Uterus (tissue), 4 donors: ENCODE measurements around the gene FFAR4. TPM values are rescaled to one million over a fixed set of nuclear protein-coding genes. Genes with fewer than 3 reads are reported as not detected.

ENCODE experiments used
- DNase-seq, 2 donors: peaks; one replicate each; pipeline ENCODE4 v3.0.0-alpha.2; 2019 to 2020
- H3K27ac ChIP-seq, 2 donors: fragments of 200-600 bp; sonication (generic); 1 replicate in 1 of 2; 2 replicates in 1 of 2; pipeline ENCODE4 v1.5.1; 2016 to 2018
- H3K27me3 ChIP-seq, 2 donors: fragments of 200-600 bp; sonication (generic); one replicate each; pipeline ENCODE4 v1.5.1; 2018 to 2019; ENCODE audit warnings: control low read depth in 1 of 2
- H3K36me3 ChIP-seq, 2 donors: fragments of 200-600 bp; sonication (generic); one replicate each; pipeline ENCODE4 v1.5.1; 2019; ENCODE audit warnings: control low read depth in 1 of 2
- H3K4me1 ChIP-seq, 2 donors: fragments of 200-600 bp; sonication (generic); one replicate each; pipeline ENCODE4 v1.5.1; 2018 to 2019; ENCODE audit warnings: control low read depth in 1 of 2
- H3K4me3 ChIP-seq, 2 donors: fragments of 200-600 bp; sonication (generic); 1 replicate in 1 of 2; 2 replicates in 1 of 2; pipeline ENCODE4 v1.5.1; 2018 to 2019; ENCODE audit warnings: mild to moderate bottlenecking in 1 of 2
- H3K9me3 ChIP-seq, 2 donors: fragments of 200-600 bp; sonication (generic); one replicate each; pipeline ENCODE4 v1.5.1; 2019; ENCODE audit warnings: control low read depth in 1 of 2
- POLR2A ChIP-seq, 2 donors: fragments of 450-650 bp; IDR thresholded peaks; one replicate each; pipeline ENCODE4 v1.6.1; 2016; ENCODE audit warnings: antibody characterized with exemption in 2 of 2, mild to moderate bottlenecking in 1 of 2, moderate library complexity in 1 of 2
- intact Hi-C: fragments of 100-400 bp; cut with DNase I; formaldehyde crosslinking; loops from one replicate; pipeline ENCODE4 v1.15.1; 2023; ENCODE audit warnings: low total_unique reads
- total RNA-seq, 4 donors: library from RNA; depleted of rRNA in 3 of 4; stranded (reverse); fragments of >200 nt in 3 of 4; gene quantifications; one replicate each; pipeline versions ENCODE4 v1.1.0 to v1.2.4, GENCODE V29; 2014 to 2023
- TF ChIP-seq, protein P1 (sequence below), 4 experiments: fragments of 200-600 bp in 2 of 4; fragments of 450-650 bp in 2 of 4; sonication (generic) in 2 of 4; IDR thresholded peaks; one replicate each; pipeline ENCODE4 v1.5.1; 2016 to 2019; ENCODE audit warnings: antibody characterized with exemption in 4 of 4, mild to moderate bottlenecking in 2 of 4, moderate library complexity in 1 of 4
- donor health status: DM: yes; HTN: yes; CAD: no.

Gene FFAR4
- total RNA-seq, 4 donors from 2014 or later: not detected

GRCh38 chr10:93573051-93573909 lies 6.8 kb downstream of the FFAR4 start:
- Histone ChIP-seq H3K36me3 (no peaks in the 10 kb centered on the region), H3K9me3 (no peaks in the 10 kb centered on the region), H3K4me3 (no peak overlapping the region), H3K27me3 (no peaks in the 10 kb centered on the region), H3K4me1 (no peaks in the 10 kb centered on the region), H3K27ac (no peak overlapping the region)
- TF ChIP-seq, protein P1, sequence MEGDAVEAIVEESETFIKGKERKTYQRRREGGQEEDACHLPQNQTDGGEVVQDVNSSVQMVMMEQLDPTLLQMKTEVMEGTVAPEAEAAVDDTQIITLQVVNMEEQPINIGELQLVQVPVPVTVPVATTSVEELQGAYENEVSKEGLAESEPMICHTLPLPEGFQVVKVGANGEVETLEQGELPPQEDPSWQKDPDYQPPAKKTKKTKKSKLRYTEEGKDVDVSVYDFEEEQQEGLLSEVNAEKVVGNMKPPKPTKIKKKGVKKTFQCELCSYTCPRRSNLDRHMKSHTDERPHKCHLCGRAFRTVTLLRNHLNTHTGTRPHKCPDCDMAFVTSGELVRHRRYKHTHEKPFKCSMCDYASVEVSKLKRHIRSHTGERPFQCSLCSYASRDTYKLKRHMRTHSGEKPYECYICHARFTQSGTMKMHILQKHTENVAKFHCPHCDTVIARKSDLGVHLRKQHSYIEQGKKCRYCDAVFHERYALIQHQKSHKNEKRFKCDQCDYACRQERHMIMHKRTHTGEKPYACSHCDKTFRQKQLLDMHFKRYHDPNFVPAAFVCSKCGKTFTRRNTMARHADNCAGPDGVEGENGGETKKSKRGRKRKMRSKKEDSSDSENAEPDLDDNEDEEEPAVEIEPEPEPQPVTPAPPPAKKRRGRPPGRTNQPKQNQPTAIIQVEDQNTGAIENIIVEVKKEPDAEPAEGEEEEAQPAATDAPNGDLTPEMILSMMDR (IDR thresholded peaks at IDR 0.05): no peak
- no peak for TF ChIP-seq POLR2A (IDR thresholded peaks at IDR 0.05)
- intact Hi-C loops: no loop called here
- DNase-seq: no peak

DNA sequence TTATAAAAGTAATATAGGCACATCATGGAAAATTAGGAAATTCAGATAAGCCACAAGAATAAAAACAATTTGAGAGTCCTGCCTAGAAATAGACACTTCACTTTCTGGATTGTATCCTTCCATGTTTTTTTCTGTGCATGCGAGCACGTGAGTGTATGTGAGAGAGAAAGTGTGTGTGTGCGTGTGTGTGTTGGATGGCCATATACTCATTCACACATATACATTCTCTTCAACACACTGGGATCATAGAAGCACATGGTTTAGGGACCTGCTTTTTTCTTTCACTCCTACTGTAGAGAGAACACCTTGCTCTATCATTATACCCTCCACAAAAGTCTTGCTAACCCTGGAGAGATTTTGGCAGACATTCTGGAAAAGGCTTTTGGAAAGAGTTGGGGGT lies 7.5 kb downstream of the FFAR4 start:
- Histone ChIP-seq H3K9me3 (no peaks in the 10 kb centered on the region), H3K4me1 (no peaks in the 10 kb centered on the region), H3K4me3 (no peak overlapping the region), H3K27ac (no peak overlapping the region), H3K36me3 (no peaks in the 10 kb centered on the region), H3K27me3 (no peaks in the 10 kb centered on the region)
- no peak for TF ChIP-seq POLR2A (IDR thresholded peaks at IDR 0.05)
- TF ChIP-seq, protein P1 (IDR thresholded peaks at IDR 0.05): no peak
- no peak for DNase-seq
- intact Hi-C loops: no loop called here

GRCh38 chr10:93576888-93577287 lies 10.4 kb downstream of the FFAR4 start:
- no peak for DNase-seq
- TF ChIP-seq, protein P1 (IDR thresholded peaks at IDR 0.05): no peak
- TF ChIP-seq POLR2A (IDR thresholded peaks at IDR 0.05): no peak
- intact Hi-C loops: no loop called here
- H3K36me3 ChIP-seq: no peaks in the 10 kb centered on the region
- no peaks in the 10 kb centered on the region for H3K4me1 ChIP-seq
- H3K27ac ChIP-seq: no peak overlapping the region
- H3K9me3 ChIP-seq: no peaks in the 10 kb centered on the region
- no peak overlapping the region for H3K4me3 ChIP-seq
- H3K27me3 ChIP-seq: no peaks in the 10 kb centered on the region

DNA sequence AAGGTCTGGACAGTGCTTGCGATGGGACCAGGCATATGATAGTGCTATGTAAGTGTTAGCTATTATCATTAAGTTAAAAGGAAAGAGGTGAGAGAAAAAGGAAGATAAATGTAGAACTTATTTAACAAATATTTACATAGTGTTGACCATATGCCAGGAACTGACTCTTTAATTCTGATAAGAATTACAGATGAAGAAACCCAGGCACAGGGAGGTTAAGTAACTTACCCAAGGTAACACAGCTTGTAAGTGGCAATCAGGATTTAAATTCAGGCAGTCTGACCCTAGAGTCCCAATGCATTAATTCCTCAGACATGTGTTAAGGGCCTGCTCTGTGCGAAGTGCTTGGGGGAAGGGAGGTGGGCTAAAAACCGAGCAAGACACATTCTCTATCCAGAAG lies 11.1 kb downstream of the FFAR4 start:
- no peaks in the 10 kb centered on the region for H3K27me3 ChIP-seq
- H3K4me3 ChIP-seq: no peak overlapping the region
- no peak for DNase-seq
- H3K9me3 ChIP-seq: no peaks in the 10 kb centered on the region
- TF ChIP-seq, protein P1 (IDR thresholded peaks at IDR 0.05): no peak
- TF ChIP-seq POLR2A (IDR thresholded peaks at IDR 0.05): no peak
- no peak overlapping the region for H3K27ac ChIP-seq
- no peaks in the 10 kb centered on the region for H3K4me1 ChIP-seq
- no peaks in the 10 kb centered on the region for H3K36me3 ChIP-seq
- intact Hi-C loops: no loop called here

GRCh38 chr10:93579089-93579488 lies 12.6 kb downstream of the FFAR4 start:
- no peaks in the 10 kb centered on the region for H3K4me1 ChIP-seq
- DNase-seq: no peak
- no peaks in the 10 kb centered on the region for H3K9me3 ChIP-seq
- no peaks in the 10 kb centered on the region for H3K27me3 ChIP-seq
- H3K36me3 ChIP-seq: no peaks in the 10 kb centered on the region
- TF ChIP-seq POLR2A (IDR thresholded peaks at IDR 0.05): no peak
- H3K27ac ChIP-seq: no peak overlapping the region
- intact Hi-C loops: no loop called here
- H3K4me3 ChIP-seq: no peak overlapping the region
